HL-60/S4 treated with retinoic acid at 250 ng/mL for 4 days and 3 days (cell line): ENCODE results near the gene MTARC2.

Experiments
- in situ Hi-C: fragments of 300-500 bp; cut with MboI; formaldehyde crosslinking; loops from 2 replicates; pipeline ENCODE4 v1.7.0; 2022; ENCODE audit warnings: low sequenced_read_pairs

Gene MTARC2

DNA sequence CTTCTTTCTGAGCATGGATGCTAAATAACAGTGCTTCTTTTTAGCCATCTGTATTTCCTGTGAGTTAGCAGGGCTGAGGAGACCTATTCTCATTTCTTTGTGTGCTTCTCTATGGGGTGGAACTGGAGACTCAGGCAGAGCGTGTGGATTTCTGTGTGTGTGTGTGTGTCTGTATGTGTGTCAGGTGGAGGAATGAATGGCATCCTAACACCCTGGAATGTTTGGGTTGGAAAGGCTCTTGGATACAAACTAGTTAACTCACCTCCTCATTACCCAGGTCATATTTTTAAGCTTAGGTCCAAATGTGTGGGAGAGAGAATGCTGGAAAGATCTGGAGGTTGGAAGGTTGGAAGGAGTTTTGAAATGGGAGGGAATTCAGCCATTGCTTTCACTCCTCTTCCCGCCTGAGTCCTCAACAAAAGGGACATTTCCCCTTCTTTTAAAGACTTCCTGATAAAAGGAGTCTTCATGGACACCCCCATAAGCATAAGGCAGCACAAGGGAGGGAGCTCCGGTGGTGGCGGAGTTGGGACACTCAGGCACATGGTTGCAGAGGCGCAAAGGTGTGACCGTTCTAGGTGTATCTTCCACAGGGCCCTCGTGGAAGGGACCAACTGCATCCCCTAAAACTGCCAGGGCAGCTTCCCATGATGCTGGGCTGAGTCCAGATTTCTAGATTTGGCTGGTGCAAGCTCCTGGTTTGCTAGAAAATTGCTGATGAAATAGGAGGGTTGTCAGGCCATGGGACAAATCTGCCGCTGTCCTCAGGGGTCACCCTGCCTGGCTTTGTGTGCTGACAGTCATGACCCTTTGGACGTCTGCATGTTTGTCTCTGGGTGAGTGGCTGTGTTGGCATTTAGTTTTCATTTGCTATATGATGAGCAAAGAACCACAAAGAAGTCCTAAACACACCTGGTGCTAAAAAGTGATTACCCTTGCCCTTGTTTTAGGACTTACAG, 76.2 kb downstream of the MTARC2 start:
- in situ Hi-C loops: loop anchor here (25.0 kb wide), 1 partner anchor 613 kb away; no protein-coding TSS in a partner anchor

- in situ Hi-C loops: no loop called here
Observed at GRCh38 chr1:220825819-220826551, 77.9 kb downstream of the MTARC2 start.

GRCh38 chr1:220826729-220827128, 78.6 kb downstream of the MTARC2 start:
- in situ Hi-C loops: no loop called here

DNA sequence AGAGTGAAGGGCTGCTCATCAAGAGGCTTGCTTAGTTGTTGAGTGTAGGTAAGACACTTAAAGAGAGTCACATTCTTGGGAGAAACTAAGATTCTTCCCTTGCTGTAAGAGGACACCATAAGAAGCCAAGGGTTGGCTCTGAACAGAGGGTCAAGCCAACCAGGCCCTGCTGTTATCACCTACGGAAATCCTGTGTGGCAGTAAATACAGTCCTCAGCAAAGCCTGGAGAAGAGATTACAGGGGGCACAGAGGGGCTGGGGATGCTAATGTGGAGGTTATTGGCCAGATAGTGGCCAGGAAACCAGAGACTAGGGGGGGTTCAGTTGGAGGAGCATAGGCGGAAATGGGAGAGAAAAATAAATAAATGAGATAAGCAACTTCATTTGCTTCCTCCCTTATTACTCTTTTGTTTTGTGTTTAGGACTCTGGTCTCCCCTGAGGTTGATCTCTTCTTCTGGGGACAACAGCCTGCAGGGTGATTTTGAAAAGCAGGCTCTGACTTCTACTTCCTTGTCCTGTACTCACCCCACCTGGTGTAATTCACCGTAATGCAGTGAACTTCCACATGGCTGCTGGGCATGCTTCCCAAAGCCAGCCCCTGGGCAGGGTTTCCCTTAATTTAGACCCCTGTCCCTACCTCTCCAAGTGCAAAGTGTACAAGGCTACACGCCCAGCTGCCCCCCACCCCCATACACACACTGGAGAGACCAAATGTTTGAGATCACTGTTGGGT, 79.5 kb downstream of the MTARC2 start:
- in situ Hi-C loops: no loop called here

DNA sequence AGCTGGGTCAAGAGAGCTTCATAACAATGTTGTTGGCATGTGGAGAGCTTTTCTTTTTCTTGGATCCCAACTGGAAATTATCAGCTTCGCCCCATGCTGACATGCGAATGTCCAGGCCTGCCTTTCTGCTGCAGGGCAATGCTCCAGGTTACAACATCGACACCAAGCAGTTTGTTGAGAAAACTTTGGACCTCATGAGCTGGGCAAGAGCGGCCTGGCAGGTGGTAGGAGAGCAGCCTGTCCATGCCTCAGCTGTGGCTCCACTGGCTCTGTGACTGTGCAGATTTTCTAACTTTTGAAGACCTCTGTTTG, 80.0 kb downstream of the MTARC2 start:
- in situ Hi-C loops: no loop called here

- in situ Hi-C loops: no loop called here
Observed at GRCh38 chr1:220828950-220829586, 80.9 kb downstream of the MTARC2 start.

DNA sequence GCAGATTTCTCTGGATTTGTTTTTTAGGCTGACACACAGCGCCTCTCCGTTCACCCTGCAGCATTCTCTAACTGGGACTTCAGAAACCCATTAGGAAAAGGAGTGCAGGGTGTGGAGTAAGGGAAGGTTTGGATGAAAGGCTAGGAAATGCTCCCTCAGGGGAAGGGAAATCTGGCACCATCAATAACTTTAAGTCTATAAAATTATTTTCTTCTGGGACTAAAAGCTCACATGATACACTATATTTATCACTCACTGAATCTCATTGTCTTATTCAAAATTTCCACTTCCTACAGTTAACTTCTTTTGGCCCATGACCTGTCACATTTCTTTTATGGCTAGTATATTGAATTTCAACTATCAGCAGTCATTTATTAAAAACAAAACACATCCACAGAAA, 85.3 kb downstream of the MTARC2 start:
- in situ Hi-C loops: no loop called here
